ENCODE results near the gene STT3B. TPM values are rescaled to one million over a fixed set of nuclear protein-coding genes. Genes with fewer than 3 reads are reported as not detected.

STT3B gene
- total RNA-seq, 1 donor from 2014 or later = 210 TPM

GRCh38 chr3:31521468-31521867, 11.3 kb upstream of the STT3B start:
- Mint-ChIP-seq H3K4me1 (no peaks in the 10 kb centered on the region), H3K9me3 (no peaks in the 10 kb centered on the region), H3K27me3 (ENCODE audit: low read depth) (no peaks in the 10 kb centered on the region), H3K36me3 (no peaks in the 10 kb centered on the region), H3K27ac (no peak overlapping the region), H3K4me3 (no peak overlapping the region)
- no peak for TF ChIP-seq CTCF (IDR thresholded peaks at IDR 0.05; ENCODE audit: unreplicated experiment)
- no peak for DNase-seq (ENCODE audit: low spot score in 2 of 2, unreplicated experiment in 2 of 2)

- no peak for DNase-seq (ENCODE audit: low spot score in 2 of 2, unreplicated experiment in 2 of 2)
- no peaks in the 10 kb centered on the region for H3K4me1 Mint-ChIP-seq
- TF ChIP-seq CTCF (IDR thresholded peaks at IDR 0.05; ENCODE audit: unreplicated experiment) = no peak
- no peaks in the 10 kb centered on the region for H3K27me3 Mint-ChIP-seq (ENCODE audit: low read depth)
- no peaks in the 10 kb centered on the region for H3K36me3 Mint-ChIP-seq
- H3K27ac Mint-ChIP-seq = no peak overlapping the region
- H3K9me3 Mint-ChIP-seq = peaks cover under 1% of the 10 kb centered on the region
- H3K4me3 Mint-ChIP-seq = no peak overlapping the region
Measured at GRCh38 chr3:31522152-31522551, 10.6 kb upstream of the STT3B start.

- no peak for TF ChIP-seq CTCF (IDR thresholded peaks at IDR 0.05; ENCODE audit: unreplicated experiment)
- Mint-ChIP-seq H3K36me3 (no peaks in the 10 kb centered on the region), H3K9me3 (peaks cover 3% of the 10 kb centered on the region), H3K27me3 (ENCODE audit: low read depth) (no peaks in the 10 kb centered on the region), H3K4me1 (no peaks in the 10 kb centered on the region), H3K27ac (no peak overlapping the region), H3K4me3 (no peak overlapping the region)
- DNase-seq (ENCODE audit: low spot score in 2 of 2, unreplicated experiment in 2 of 2) = no peak
Measured at GRCh38 chr3:31523543-31523942, 9.2 kb upstream of the STT3B start.

GRCh38 chr3:31525532-31525931, 7.2 kb upstream of the STT3B start:
- Mint-ChIP-seq H3K9me3 (peaks cover 3% of the 10 kb centered on the region), H3K27ac (no peak overlapping the region), H3K4me1 (no peaks in the 10 kb centered on the region), H3K36me3 (no peaks in the 10 kb centered on the region), H3K4me3 (no peak overlapping the region), H3K27me3 (ENCODE audit: low read depth) (no peaks in the 10 kb centered on the region)
- DNase-seq (ENCODE audit: low spot score in 2 of 2, unreplicated experiment in 2 of 2) = no peak
- no peak for TF ChIP-seq CTCF (IDR thresholded peaks at IDR 0.05; ENCODE audit: unreplicated experiment)

- H3K4me1 Mint-ChIP-seq = peaks cover 7% of the 10 kb centered on the region
- no peaks in the 10 kb centered on the region for H3K36me3 Mint-ChIP-seq
- no peaks in the 10 kb centered on the region for H3K27me3 Mint-ChIP-seq (ENCODE audit: low read depth)
- no peak for DNase-seq (ENCODE audit: low spot score in 2 of 2, unreplicated experiment in 2 of 2)
- TF ChIP-seq CTCF (IDR thresholded peaks at IDR 0.05; ENCODE audit: unreplicated experiment) = no peak
- no peak overlapping the region for H3K27ac Mint-ChIP-seq
- H3K9me3 Mint-ChIP-seq = peaks cover 3% of the 10 kb centered on the region
- no peak overlapping the region for H3K4me3 Mint-ChIP-seq
Measured at GRCh38 chr3:31529421-31529820, 3.3 kb upstream of the STT3B start.
